B cell (primary cell): ENCODE data around the gene OR6J1.

ENCODE experiments used
- EZH2 ChIP-seq: IDR thresholded peaks from 2 replicates; pipeline ENCODE4 v1.6.1; 2012; ENCODE audit warnings: borderline replicate concordance, low read depth, mild to moderate bottlenecking, moderate library complexity, low read length; ENCODE audit not compliant: insufficient read depth, poor library complexity, severe bottlenecking
- TF ChIP-seq, protein P1 (sequence below): fragments of 200-600 bp; IDR thresholded peaks from one replicate; pipeline ENCODE4 v1.8.0; 2022; ENCODE audit warnings: antibody characterized with exemption, mild to moderate bottlenecking

DNA sequence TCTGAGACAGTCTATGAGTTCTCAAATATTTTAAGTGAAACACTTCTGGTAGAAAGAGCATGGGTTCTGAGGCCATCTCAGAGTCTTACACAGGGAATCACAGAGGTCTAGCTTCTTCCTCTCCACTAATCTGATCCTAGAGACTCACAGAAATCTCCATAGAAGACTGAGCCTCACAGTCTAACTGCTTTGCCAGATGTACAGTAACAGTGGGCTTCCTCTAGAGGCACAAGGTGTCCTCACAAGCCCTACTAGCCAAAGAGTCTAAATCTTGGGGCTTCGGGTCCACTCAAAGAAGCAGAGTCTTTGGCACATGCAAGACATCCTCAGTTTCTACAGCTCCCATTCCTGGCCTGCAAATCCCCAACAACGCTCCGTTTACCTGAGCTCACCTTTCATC, 14.1 kb downstream of the OR6J1 start:
- TF ChIP-seq EZH2, result no peak
- TF ChIP-seq, protein P1, sequence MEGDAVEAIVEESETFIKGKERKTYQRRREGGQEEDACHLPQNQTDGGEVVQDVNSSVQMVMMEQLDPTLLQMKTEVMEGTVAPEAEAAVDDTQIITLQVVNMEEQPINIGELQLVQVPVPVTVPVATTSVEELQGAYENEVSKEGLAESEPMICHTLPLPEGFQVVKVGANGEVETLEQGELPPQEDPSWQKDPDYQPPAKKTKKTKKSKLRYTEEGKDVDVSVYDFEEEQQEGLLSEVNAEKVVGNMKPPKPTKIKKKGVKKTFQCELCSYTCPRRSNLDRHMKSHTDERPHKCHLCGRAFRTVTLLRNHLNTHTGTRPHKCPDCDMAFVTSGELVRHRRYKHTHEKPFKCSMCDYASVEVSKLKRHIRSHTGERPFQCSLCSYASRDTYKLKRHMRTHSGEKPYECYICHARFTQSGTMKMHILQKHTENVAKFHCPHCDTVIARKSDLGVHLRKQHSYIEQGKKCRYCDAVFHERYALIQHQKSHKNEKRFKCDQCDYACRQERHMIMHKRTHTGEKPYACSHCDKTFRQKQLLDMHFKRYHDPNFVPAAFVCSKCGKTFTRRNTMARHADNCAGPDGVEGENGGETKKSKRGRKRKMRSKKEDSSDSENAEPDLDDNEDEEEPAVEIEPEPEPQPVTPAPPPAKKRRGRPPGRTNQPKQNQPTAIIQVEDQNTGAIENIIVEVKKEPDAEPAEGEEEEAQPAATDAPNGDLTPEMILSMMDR, result no peak
